Lower leg skin (tissue), 3 donors: ENCODE measurements around the gene TPST2.

ENCODE experiments used
- POLR2A ChIP-seq, 2 donors: fragments of 450-650 bp; IDR thresholded peaks; one replicate each; pipeline ENCODE4 v1.6.1; 2016 to 2017; ENCODE audit warnings: antibody characterized with exemption in 2 of 2, mild to moderate bottlenecking in 1 of 2, moderate library complexity in 1 of 2
- TF ChIP-seq, protein P1 (sequence below), 3 donors: fragments of 450-650 bp; IDR thresholded peaks; one replicate each; pipeline ENCODE4 v1.5.1; 2016; ENCODE audit warnings: antibody characterized with exemption in 3 of 3, mild to moderate bottlenecking in 3 of 3, moderate library complexity in 2 of 3

GRCh38 chr22:26554956-26555355 lies 35.0 kb downstream of the TPST2 start:
- TF ChIP-seq, protein P1, sequence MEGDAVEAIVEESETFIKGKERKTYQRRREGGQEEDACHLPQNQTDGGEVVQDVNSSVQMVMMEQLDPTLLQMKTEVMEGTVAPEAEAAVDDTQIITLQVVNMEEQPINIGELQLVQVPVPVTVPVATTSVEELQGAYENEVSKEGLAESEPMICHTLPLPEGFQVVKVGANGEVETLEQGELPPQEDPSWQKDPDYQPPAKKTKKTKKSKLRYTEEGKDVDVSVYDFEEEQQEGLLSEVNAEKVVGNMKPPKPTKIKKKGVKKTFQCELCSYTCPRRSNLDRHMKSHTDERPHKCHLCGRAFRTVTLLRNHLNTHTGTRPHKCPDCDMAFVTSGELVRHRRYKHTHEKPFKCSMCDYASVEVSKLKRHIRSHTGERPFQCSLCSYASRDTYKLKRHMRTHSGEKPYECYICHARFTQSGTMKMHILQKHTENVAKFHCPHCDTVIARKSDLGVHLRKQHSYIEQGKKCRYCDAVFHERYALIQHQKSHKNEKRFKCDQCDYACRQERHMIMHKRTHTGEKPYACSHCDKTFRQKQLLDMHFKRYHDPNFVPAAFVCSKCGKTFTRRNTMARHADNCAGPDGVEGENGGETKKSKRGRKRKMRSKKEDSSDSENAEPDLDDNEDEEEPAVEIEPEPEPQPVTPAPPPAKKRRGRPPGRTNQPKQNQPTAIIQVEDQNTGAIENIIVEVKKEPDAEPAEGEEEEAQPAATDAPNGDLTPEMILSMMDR (IDR thresholded peaks at IDR 0.05), result no peak
- no peak for TF ChIP-seq POLR2A (IDR thresholded peaks at IDR 0.05)
